Upper lobe of left lung (tissue), 4 donors: Measurements from ENCODE around the gene FOXL3.

Experiments
- CTCF ChIP-seq, 6 experiments: fragments of 450-650 bp in 4 of 6; fragments of 200-600 bp in 2 of 6; sonication (generic) in 2 of 6; IDR thresholded peaks; one replicate each; pipeline ENCODE4 v1.5.1; 2016 to 2019; ENCODE audit warnings: antibody characterized with exemption in 6 of 6
- POLR2A ChIP-seq, 4 donors: fragments of 450-650 bp; IDR thresholded peaks; one replicate each; pipeline ENCODE4 v1.5.1; 2016 to 2017; ENCODE audit warnings: antibody characterized with exemption in 4 of 4, mild to moderate bottlenecking in 2 of 4

GRCh38 chr7:329691-330281 is 39.8 kb downstream of the FOXL3 start:
- TF ChIP-seq CTCF (IDR thresholded peaks at IDR 0.05) (no peak), POLR2A (IDR thresholded peaks at IDR 0.05) (no peak)
